ENCODE data around the gene WBP2.
"Not testable (repeated sequence)": the region's sequence is repeated elsewhere in the genome, so short reads cannot be mapped to it uniquely, and the experiment has no call there.

WBP2 gene

GRCh38 chr17:75865404-75866188, 10.5 kb upstream of the WBP2 start:
- not testable (repeated sequence) for DNase-seq

DNA sequence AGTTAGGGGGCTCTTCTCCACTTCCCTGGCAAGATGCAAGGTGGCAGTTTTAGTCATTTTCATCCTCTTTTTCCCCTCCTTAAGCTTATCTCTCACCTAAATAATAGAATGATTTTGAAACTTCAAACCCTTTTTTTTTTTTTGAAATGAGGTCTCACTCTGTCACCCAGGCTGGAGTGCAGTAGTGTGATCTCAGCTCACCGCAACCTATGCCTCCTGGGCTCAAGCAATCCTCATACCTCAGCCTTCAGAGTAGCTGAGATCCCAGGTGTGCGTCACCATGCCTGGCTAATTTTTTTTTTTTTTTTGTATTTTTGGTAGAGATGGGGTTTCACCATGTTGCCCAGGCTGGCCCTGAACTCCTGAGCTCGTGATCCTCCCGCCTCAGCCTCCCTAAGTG, 9.8 kb upstream of the WBP2 start:
- not testable (repeated sequence) for DNase-seq

- no peak for DNase-seq
These were observed 9.3 kb upstream of the WBP2 start for GRCh38 chr17:75864448-75864871.

- DNase-seq, result no peak
These were observed 6.8 kb upstream of the WBP2 start for GRCh38 chr17:75861927-75862317.

DNA sequence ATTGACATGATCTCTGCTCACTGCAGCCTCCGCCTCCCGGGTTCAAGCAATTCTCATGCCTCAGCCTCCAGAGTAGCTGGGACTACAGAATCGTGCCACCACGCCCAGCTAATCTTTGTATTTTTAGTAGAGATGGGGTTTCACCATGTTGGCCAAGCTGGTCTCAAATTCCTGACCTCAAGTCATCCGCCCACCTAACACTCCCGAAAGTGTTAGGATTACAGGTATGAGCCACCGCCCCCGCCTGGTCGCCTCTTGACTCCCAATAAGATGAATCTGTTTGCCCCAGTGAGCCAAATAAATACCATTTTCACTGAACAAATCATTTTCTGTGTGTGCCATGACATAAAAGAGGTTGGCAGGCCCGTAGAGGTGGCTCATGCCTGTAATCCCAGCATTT, 4.2 kb upstream of the WBP2 start:
- not testable (repeated sequence) for DNase-seq

- DNase-seq, result peak; percentile 83
These were observed 1.1 kb upstream of the WBP2 start for GRCh38 chr17:75856062-75856756.

DNA sequence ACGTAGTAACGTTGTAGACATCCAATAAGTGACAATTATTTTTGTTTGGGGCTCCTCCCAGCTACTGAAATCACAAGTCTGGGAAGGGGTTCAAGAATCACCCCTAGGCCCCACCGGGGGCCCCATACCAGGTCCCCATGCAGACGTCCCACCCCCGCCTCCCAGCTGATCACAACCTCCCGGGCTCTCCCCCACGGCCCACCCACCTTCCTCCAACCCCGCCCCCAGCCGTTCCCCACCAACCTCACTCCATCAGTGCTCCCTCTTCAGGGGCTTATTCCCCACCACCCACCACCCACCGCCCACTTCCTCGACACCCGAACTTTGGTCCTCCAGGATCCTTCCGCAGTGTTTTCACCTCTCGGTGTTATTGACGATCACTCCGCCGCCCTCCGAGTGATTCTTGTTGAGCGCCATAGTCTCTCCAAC, 240 bp downstream of the WBP2 start:
- DNase-seq, result no peak

GRCh38 chr17:75854101-75854748, 910 bp downstream of the WBP2 start:
- DNase-seq, result peak; percentile 90

DNA sequence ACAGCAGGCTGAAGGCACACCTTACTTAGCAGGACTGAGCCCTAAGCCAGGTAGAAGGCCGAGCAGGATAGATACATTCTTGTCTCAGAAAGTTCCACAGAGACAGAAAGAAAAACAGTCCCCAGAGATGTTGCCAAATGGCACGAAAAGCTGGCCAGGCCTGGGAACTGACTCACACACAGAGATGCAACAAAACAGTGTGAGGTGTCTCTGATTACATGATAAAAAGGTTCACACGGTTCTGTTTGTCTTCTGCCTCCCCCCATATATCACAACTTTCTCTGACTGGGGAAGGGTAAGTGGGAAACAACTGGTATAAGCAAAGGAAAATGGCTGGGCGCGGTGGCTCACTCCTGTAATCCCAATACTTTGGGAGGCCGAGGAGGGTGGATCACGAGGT, 1.7 kb downstream of the WBP2 start:
- peak; percentile 72 for DNase-seq

- DNase-seq, result not testable (repeated sequence)
These were observed 3.5 kb downstream of the WBP2 start for GRCh38 chr17:75851693-75851991.

DNA sequence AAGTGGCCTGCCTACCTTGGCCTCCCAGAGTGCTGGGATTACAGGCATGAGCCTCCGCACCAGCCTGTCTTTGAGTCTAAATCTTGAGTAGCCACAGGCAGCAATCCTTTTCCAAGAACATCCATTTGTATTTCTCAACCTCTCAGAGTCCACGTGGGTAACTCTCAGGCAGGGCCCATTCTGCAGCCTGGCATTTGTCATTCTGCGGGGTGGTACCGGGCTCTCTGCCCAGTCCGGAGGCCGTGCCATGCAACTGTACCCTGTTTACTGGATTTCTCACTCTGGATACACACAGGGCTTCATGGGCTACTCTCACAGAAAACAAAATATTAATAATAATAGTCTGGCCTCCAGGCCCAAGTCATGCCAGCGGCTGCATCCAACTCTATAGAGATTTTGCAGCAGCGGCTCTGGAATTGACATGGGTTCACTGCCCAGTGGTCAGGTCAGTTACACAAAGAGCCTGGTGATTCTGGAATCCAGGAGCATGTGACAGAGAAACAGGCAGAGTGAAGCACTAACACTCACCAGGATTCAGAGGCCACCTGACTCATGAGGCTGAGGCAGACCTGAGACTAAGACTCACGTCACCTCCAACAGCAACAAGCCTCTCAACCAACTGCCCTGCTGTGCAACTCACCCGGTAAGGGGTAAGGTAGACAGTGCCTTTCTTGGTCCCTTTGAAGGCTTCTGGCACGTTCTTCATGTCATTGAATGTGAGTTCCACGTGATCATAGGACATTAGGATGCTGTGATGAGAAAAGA, 4.0 kb downstream of the WBP2 start:
- no peak for DNase-seq

- DNase-seq, result peak; percentile 53
These were observed 5.4 kb downstream of the WBP2 start for GRCh38 chr17:75849724-75850123.

- DNase-seq, result no peak
These were observed 5.9 kb downstream of the WBP2 start for GRCh38 chr17:75849279-75849646.

- peak; percentile 93 for DNase-seq
These were observed 6.4 kb downstream of the WBP2 start for GRCh38 chr17:75848523-75849278.

DNA sequence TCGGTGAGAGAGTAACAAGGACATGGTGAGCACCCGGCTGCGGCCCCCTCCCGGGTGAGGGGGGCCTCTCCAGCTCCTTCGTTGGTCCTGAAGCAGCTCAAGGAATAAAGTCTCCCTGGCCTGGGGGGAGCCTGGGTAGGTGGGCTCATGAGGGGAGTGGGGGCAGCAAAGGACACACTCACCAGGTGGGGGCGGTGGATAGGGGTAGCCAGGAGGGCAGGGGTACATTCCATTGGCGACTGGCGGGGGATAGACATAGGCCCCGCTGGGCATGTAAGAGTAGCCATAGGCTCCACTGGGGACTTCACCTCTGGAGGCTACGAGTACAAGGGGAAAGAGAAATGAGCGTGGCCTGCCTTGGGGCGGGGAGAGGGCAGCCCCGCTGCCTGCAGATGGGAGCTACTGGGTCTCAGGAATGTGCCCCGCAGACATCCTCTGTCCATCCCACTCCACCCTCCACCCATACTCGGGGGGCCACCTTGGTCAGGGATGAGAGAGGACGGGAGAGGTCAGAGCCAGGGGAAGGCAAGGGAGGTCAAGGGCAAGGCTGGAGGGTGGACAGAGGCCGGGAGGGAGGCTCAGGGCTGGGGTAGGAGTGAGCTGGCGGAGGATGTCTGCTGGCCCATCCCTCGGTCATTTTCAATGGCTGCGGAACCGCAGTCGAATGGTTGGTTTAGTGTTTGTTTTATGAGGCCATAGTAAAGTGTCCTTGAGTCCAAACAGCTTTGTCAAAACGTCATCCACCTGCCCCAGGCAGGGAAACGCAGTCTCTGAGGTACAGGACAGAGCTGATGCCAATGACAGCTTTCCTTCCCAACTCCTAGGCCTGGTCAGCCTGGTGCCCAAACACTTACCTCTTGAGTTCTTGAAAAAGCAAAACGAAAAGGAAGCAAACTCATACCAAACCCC, 7.3 kb downstream of the WBP2 start:
- no peak for DNase-seq

- no peak for DNase-seq
These were observed 8.2 kb downstream of the WBP2 start for GRCh38 chr17:75846692-75847613.

GRCh38 chr17:75845933-75846691, 9.0 kb downstream of the WBP2 start:
- peak; percentile 88 for DNase-seq

DNA sequence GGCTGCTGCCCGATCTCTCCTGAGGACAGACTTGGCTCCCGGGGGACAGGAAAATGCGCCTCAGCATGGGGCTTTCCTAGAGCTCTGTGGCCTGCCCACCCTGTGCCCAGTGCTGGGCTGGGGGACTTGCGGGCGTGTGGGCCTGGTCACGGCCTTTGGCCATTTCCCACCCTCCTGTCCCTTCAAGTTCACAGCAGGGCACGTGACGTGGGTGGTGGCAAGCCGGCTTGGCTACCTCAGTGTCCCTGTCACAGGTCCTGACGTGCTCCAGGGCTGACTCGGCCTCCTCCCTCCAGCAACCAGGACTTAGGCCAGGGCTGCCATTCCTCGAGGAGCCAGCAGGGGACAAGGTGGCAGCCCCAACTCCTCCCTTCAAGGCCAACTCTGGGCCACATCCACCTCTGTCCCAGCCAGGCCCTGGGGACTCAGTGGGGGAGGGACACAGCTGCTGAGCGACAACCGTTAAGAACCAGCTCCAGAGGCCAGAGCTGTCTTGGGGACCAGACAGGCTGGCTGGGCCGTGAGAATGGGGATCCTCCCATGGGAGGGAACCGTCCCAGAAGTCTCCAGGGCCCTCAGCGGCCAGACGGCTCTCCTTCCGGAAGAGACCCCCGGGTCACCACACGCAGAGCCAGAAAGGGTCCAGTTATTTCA, 9.9 kb downstream of the WBP2 start:
- peak; percentile 96 for DNase-seq

GRCh38 chr17:75844530-75845057, 10.5 kb downstream of the WBP2 start:
- DNase-seq, result peak; percentile 88

All from islet precursor cell (in vitro differentiated cells).